ENCODE results near the gene NEGR1.

NEGR1 gene

GRCh38 chr1:71862756-71863155 lies 419.6 kb downstream of the NEGR1 start:
- H3K27me3 ChIP-seq (ENCODE audit: insufficient read depth, low read depth), result no peaks in the 10 kb centered on the region

GRCh38 chr1:71861022-71861421 lies 421.3 kb downstream of the NEGR1 start:
- Histone ChIP-seq H3K9ac (no peak overlapping the region), H4K20me1 (ENCODE audit: insufficient read depth) (no peaks in the 10 kb centered on the region), H3K4me2 (no peak overlapping the region), H3K79me2 (ENCODE audit: insufficient read depth, low read depth) (no peaks in the 10 kb centered on the region), H3K4me3 (IDR thresholded peaks at IDR 0.05; ENCODE audit: insufficient read depth, low read depth, low read length) (no peak overlapping the region), H3K4me1 (ENCODE audit: low read depth, poor library complexity, severe bottlenecking) (no peaks in the 10 kb centered on the region), H2AFZ (ENCODE audit: low read depth) (no peak overlapping the region), H3K27me3 (ENCODE audit: insufficient read depth, low read depth) (no peaks in the 10 kb centered on the region), H3K36me3 (ENCODE audit: insufficient read depth) (no peaks in the 10 kb centered on the region), H3K27ac (no peak overlapping the region)
- TF ChIP-seq, protein P1, sequence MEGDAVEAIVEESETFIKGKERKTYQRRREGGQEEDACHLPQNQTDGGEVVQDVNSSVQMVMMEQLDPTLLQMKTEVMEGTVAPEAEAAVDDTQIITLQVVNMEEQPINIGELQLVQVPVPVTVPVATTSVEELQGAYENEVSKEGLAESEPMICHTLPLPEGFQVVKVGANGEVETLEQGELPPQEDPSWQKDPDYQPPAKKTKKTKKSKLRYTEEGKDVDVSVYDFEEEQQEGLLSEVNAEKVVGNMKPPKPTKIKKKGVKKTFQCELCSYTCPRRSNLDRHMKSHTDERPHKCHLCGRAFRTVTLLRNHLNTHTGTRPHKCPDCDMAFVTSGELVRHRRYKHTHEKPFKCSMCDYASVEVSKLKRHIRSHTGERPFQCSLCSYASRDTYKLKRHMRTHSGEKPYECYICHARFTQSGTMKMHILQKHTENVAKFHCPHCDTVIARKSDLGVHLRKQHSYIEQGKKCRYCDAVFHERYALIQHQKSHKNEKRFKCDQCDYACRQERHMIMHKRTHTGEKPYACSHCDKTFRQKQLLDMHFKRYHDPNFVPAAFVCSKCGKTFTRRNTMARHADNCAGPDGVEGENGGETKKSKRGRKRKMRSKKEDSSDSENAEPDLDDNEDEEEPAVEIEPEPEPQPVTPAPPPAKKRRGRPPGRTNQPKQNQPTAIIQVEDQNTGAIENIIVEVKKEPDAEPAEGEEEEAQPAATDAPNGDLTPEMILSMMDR (conservative IDR thresholded peaks at IDR 0.05; ENCODE audit: low read depth, low read length), result no peak

More at GRCh38 chr1:71862756-71863155, 419.6 kb downstream of the NEGR1 start:
- Histone ChIP-seq H3K4me3 (IDR thresholded peaks at IDR 0.05; ENCODE audit: insufficient read depth, low read depth, low read length) (no peak overlapping the region), H4K20me1 (ENCODE audit: insufficient read depth) (no peaks in the 10 kb centered on the region), H3K4me2 (no peak overlapping the region), H3K27ac (no peak overlapping the region), H3K79me2 (ENCODE audit: insufficient read depth, low read depth) (no peaks in the 10 kb centered on the region), H3K9ac (no peak overlapping the region), H2AFZ (ENCODE audit: low read depth) (no peak overlapping the region), H3K4me1 (ENCODE audit: low read depth, poor library complexity, severe bottlenecking) (no peaks in the 10 kb centered on the region), H3K36me3 (ENCODE audit: insufficient read depth) (no peaks in the 10 kb centered on the region)
- TF ChIP-seq, protein P1 (conservative IDR thresholded peaks at IDR 0.05; ENCODE audit: low read depth, low read length), result no peak

DNA sequence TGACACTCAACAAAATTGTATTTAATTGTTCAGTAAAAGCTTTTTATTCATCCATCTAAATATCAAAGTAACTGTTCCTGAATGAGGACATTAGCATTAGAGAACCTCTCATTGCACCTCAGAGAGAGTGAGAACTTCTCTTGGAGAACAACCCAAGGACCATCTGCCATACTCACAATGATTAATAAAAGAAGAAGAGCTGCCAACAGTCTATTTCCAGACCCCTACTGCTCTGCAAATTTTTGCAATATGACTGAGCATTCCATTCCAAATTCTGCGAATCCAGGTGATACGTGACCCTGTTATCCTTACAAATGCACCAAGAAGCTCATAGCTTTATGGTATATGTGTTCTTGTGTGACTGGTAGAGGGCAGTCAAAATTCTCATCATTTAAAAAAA lies 422.5 kb downstream of the NEGR1 start:
- H3K4me3 ChIP-seq (IDR thresholded peaks at IDR 0.05; ENCODE audit: insufficient read depth, low read depth, low read length), result no peak overlapping the region
- no peak overlapping the region for H2AFZ ChIP-seq (ENCODE audit: low read depth)
- TF ChIP-seq, protein P1 (conservative IDR thresholded peaks at IDR 0.05; ENCODE audit: low read depth, low read length), result no peak
- no peaks in the 10 kb centered on the region for H4K20me1 ChIP-seq (ENCODE audit: insufficient read depth)
- no peaks in the 10 kb centered on the region for H3K4me1 ChIP-seq (ENCODE audit: low read depth, poor library complexity, severe bottlenecking)
- no peak overlapping the region for H3K9ac ChIP-seq
- H3K79me2 ChIP-seq (ENCODE audit: insufficient read depth, low read depth), result no peaks in the 10 kb centered on the region
- no peaks in the 10 kb centered on the region for H3K36me3 ChIP-seq (ENCODE audit: insufficient read depth)
- H3K27ac ChIP-seq, result no peak overlapping the region
- H3K27me3 ChIP-seq (ENCODE audit: insufficient read depth, low read depth), result no peaks in the 10 kb centered on the region
- H3K4me2 ChIP-seq, result no peak overlapping the region

GRCh38 chr1:71857862-71858261 lies 424.5 kb downstream of the NEGR1 start:
- Histone ChIP-seq H3K4me1 (ENCODE audit: low read depth, poor library complexity, severe bottlenecking) (no peaks in the 10 kb centered on the region), H3K9ac (no peak overlapping the region), H3K27me3 (ENCODE audit: insufficient read depth, low read depth) (no peaks in the 10 kb centered on the region), H3K4me3 (IDR thresholded peaks at IDR 0.05; ENCODE audit: insufficient read depth, low read depth, low read length) (no peak overlapping the region), H3K79me2 (ENCODE audit: insufficient read depth, low read depth) (no peaks in the 10 kb centered on the region), H3K4me2 (no peak overlapping the region), H3K27ac (no peak overlapping the region), H2AFZ (ENCODE audit: low read depth) (no peak overlapping the region), H4K20me1 (ENCODE audit: insufficient read depth) (no peaks in the 10 kb centered on the region), H3K36me3 (ENCODE audit: insufficient read depth) (no peaks in the 10 kb centered on the region)
- TF ChIP-seq, protein P1 (conservative IDR thresholded peaks at IDR 0.05; ENCODE audit: low read depth, low read length), result no peak

Measured in KMS-11 (cell line).